NCI-H510A treated with DMSO at 0.1 percent for 48 hours (cell line): ENCODE measurements around the gene PHF2.
A peak's percentile ranks its signal among the peaks of the same experiment; 100 is the strongest.

ENCODE experiments used
- DNase-seq: peaks from one replicate; lab custom pipeline; 2025; lab: John Stamatoyannopoulos, UW

Gene PHF2

GRCh38 chr9:93678199-93679019 is 102.0 kb downstream of the PHF2 start:
- no peak for DNase-seq

GRCh38 chr9:93679536-93680442 is 103.4 kb downstream of the PHF2 start:
- no peak for DNase-seq

- no peak for DNase-seq
Measured at GRCh38 chr9:93680443-93681268, 104.3 kb downstream of the PHF2 start.

- no peak for DNase-seq
Measured at GRCh38 chr9:93681269-93682154, 105.1 kb downstream of the PHF2 start.

GRCh38 chr9:93682155-93682968 is 106.0 kb downstream of the PHF2 start:
- peak; percentile 71 for DNase-seq

GRCh38 chr9:93683331-93684134 is 107.1 kb downstream of the PHF2 start:
- no peak for DNase-seq

- no peak for DNase-seq
Measured at GRCh38 chr9:93684161-93684765, 107.9 kb downstream of the PHF2 start.

- peak; percentile 11 for DNase-seq
Measured at GRCh38 chr9:93684806-93685543, 108.6 kb downstream of the PHF2 start.

- no peak for DNase-seq
Measured at GRCh38 chr9:93686127-93686879, 109.9 kb downstream of the PHF2 start.

- no peak for DNase-seq
Measured at GRCh38 chr9:93686880-93687236, 110.5 kb downstream of the PHF2 start.

GRCh38 chr9:93690618-93691017 is 114.2 kb downstream of the PHF2 start:
- DNase-seq: no peak

- DNase-seq: no peak
Measured at GRCh38 chr9:93693129-93693528, 116.7 kb downstream of the PHF2 start.

GRCh38 chr9:93697352-93698139 is 121.2 kb downstream of the PHF2 start:
- DNase-seq: peak; percentile 96

GRCh38 chr9:93698140-93698908 is 121.9 kb downstream of the PHF2 start:
- DNase-seq: peak; percentile 7

- DNase-seq: no peak
Measured at GRCh38 chr9:93699650-93700049, 123.3 kb downstream of the PHF2 start.
